Astrocyte (in vitro differentiated cells and primary cell): Measurements from ENCODE around the gene PTPRU. TPM values are rescaled to one million over a fixed set of nuclear protein-coding genes. Genes with fewer than 3 reads are reported as not detected.

ENCODE experiments used
- DNase-seq: peaks from one replicate; pipeline ENCODE4 v3.0.0-alpha.2; 2010; ENCODE audit warnings: low read depth
- FAIRE-seq: peaks from 2 replicates; lab custom pipeline; 2011; peaks lifted over from hg19 to GRCh38; lab: Jason Lieb, UNC
- H2AFZ ChIP-seq: 2 replicates; pipeline ENCODE4 v1.6.0; 2012; ENCODE audit warnings: low read depth, low read length, inconsistent platforms
- H3K27ac ChIP-seq: 2 replicates; pipeline ENCODE4 v1.5.1; 2011; ENCODE audit warnings: low read depth, low read length, inconsistent platforms
- H3K27me3 ChIP-seq: 2 replicates; pipeline ENCODE4 v1.6.0; 2011; ENCODE audit warnings: low read length, inconsistent platforms; ENCODE audit not compliant: insufficient read depth
- H3K36me3 ChIP-seq: 2 replicates; pipeline ENCODE4 v1.5.1; 2011; ENCODE audit warnings: low read length, inconsistent platforms; ENCODE audit not compliant: insufficient read depth
- H3K4me1 ChIP-seq: 2 replicates; pipeline ENCODE4 v1.5.1; 2011; ENCODE audit warnings: low read length, inconsistent platforms; ENCODE audit not compliant: insufficient read depth
- H3K4me2 ChIP-seq: 2 replicates; pipeline ENCODE4 v1.6.0; 2012; ENCODE audit warnings: low read length, inconsistent platforms
- H3K4me3 ChIP-seq: 2 replicates; pipeline ENCODE4 v1.5.1; 2011; ENCODE audit warnings: low read depth, mild to moderate bottlenecking, low read length, inconsistent platforms; ENCODE audit not compliant: insufficient read depth
- H3K79me2 ChIP-seq: 2 replicates; pipeline ENCODE4 v1.6.0; 2012; ENCODE audit warnings: mild to moderate bottlenecking, low read length, inconsistent platforms; ENCODE audit not compliant: insufficient read depth
- H3K9ac ChIP-seq: 2 replicates; pipeline ENCODE4 v1.6.0; 2012; ENCODE audit warnings: mild to moderate bottlenecking, low read length, inconsistent platforms
- H3K9me3 ChIP-seq: 2 replicates; pipeline ENCODE4 v1.5.1; 2012; ENCODE audit warnings: low read depth, mild to moderate bottlenecking, low read length, inconsistent platforms; ENCODE audit not compliant: insufficient read depth
- H4K20me1 ChIP-seq: 2 replicates; pipeline ENCODE4 v1.6.0; 2012; ENCODE audit warnings: low read length, inconsistent platforms; ENCODE audit not compliant: insufficient read depth
- H3K27ac Mint-ChIP-seq: one replicate; pipeline ENCODE4 v1.8.0; 2021; ENCODE audit warnings: mild to moderate bottlenecking, mixed read lengths; ENCODE audit not compliant: unreplicated experiment
- H3K27me3 Mint-ChIP-seq: one replicate; pipeline ENCODE4 v1.8.0; 2021; ENCODE audit warnings: low read depth, mixed read lengths; ENCODE audit not compliant: unreplicated experiment
- H3K36me3 Mint-ChIP-seq: one replicate; pipeline ENCODE4 v1.8.0; 2021; ENCODE audit warnings: low read depth, mixed read lengths; ENCODE audit not compliant: unreplicated experiment
- H3K4me1 Mint-ChIP-seq: one replicate; pipeline ENCODE4 v1.8.0; 2021; ENCODE audit warnings: low read depth, mixed read lengths; ENCODE audit not compliant: unreplicated experiment
- H3K4me3 Mint-ChIP-seq: one replicate; pipeline ENCODE4 v1.8.0; 2021; ENCODE audit warnings: mild to moderate bottlenecking, moderate library complexity, mixed read lengths; ENCODE audit not compliant: unreplicated experiment
- H3K9me3 Mint-ChIP-seq: one replicate; pipeline ENCODE4 v1.8.0; 2021; ENCODE audit warnings: mild to moderate bottlenecking, mixed read lengths; ENCODE audit not compliant: unreplicated experiment
- EZH2 ChIP-seq: IDR thresholded peaks from 2 replicates; pipeline ENCODE4 v1.6.1; 2012; ENCODE audit warnings: mild to moderate bottlenecking, low read length, inconsistent platforms; ENCODE audit not compliant: insufficient read depth
- total RNA-seq: library from RNA; stranded (reverse); gene quantifications from 2 replicates; pipeline ENCODE4 v1.2.1, GENCODE V29; 2021
- TF ChIP-seq, protein P1 (sequence below): IDR thresholded peaks from 2 replicates; pipeline ENCODE4 v1.5.1; 2011; ENCODE audit warnings: low read depth, mild to moderate bottlenecking, inconsistent platforms, low read length, moderate library complexity; ENCODE audit not compliant: insufficient read depth

The PTPRU gene
- total RNA-seq, 1 donor from 2014 or later, result 36.6 TPM

DNA sequence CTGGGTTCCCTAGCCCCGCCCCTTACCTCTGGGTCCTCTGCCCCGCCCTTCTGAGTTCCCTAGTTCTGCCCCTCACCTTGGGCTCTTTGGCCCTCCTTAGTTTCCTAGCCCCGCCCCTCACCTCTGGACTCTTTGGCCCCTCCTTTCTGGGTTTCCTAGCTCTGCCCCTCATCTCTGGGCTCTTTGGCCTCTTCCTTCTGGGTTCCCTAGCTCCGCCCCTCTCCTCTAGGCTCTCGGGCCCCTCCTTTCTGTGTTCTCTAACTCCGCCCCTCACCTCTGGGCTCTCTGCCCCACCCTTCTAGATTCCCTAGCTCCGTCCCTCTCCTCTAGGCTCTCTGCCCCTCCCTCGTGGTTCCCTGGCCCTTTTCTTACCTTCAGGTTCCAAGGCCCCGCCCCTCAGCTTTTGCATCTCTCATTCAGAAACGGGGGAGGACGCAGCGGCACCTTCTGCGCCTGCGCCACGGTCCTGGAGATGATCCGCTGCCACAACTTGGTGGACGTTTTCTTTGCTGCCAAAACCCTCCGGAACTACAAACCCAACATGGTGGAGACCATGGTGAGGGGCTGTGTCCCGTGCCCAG lies 88.5 kb downstream of the PTPRU start:
- Histone ChIP-seq H3K79me2 (no peaks in the 10 kb centered on the region), H2AFZ (no peak overlapping the region), H3K4me2 (no peak overlapping the region), H3K4me1 (no peaks in the 10 kb centered on the region), H3K36me3 (peaks cover 3% of the 10 kb centered on the region), H3K27ac (no peak overlapping the region), H3K4me3 (no peak overlapping the region), H3K9ac (no peak overlapping the region), H3K27me3 (no peaks in the 10 kb centered on the region), H4K20me1 (no peaks in the 10 kb centered on the region), H3K9me3 (no peaks in the 10 kb centered on the region)
- Mint-ChIP-seq H3K4me1 (no peaks in the 10 kb centered on the region), H3K27ac (no peak overlapping the region), H3K4me3 (no peak overlapping the region), H3K27me3 (peaks cover 8% of the 10 kb centered on the region), H3K36me3 (peaks cover 19% of the 10 kb centered on the region), H3K9me3 (no peaks in the 10 kb centered on the region)
- no peak for TF ChIP-seq EZH2
- TF ChIP-seq, protein P1, sequence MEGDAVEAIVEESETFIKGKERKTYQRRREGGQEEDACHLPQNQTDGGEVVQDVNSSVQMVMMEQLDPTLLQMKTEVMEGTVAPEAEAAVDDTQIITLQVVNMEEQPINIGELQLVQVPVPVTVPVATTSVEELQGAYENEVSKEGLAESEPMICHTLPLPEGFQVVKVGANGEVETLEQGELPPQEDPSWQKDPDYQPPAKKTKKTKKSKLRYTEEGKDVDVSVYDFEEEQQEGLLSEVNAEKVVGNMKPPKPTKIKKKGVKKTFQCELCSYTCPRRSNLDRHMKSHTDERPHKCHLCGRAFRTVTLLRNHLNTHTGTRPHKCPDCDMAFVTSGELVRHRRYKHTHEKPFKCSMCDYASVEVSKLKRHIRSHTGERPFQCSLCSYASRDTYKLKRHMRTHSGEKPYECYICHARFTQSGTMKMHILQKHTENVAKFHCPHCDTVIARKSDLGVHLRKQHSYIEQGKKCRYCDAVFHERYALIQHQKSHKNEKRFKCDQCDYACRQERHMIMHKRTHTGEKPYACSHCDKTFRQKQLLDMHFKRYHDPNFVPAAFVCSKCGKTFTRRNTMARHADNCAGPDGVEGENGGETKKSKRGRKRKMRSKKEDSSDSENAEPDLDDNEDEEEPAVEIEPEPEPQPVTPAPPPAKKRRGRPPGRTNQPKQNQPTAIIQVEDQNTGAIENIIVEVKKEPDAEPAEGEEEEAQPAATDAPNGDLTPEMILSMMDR, result no peak
- FAIRE-seq (no peak), DNase-seq (no peak)

DNA sequence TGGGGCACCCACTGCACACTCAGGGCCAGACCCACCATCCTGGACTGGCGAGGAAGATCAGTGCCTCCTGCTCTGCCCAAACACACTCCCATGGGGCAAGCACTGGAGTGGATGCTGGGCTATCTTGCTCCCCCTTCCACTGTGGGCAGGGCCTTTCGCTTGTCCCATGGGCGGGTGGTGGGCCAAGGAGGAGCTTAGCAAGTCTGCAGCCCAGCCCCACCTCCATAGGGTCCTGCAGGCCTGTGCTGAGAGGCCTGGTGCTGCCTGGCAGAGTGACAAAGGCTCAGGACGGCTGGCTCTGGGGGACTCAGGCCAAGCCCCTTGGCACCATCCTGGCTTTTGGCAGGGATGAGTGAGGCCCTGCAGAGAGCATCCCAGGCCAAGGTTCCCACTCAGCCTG lies 89.4 kb downstream of the PTPRU start:
- no peak for FAIRE-seq
- H3K27ac Mint-ChIP-seq, result no peak overlapping the region
- Histone ChIP-seq H4K20me1 (no peaks in the 10 kb centered on the region), H3K27ac (no peak overlapping the region), H3K4me1 (no peaks in the 10 kb centered on the region), H2AFZ (no peak overlapping the region), H3K36me3 (peaks cover 3% of the 10 kb centered on the region), H3K9me3 (no peaks in the 10 kb centered on the region), H3K9ac (no peak overlapping the region), H3K79me2 (no peaks in the 10 kb centered on the region), H3K4me3 (no peak overlapping the region), H3K4me2 (no peak overlapping the region), H3K27me3 (no peaks in the 10 kb centered on the region)
- peaks cover 8% of the 10 kb centered on the region for H3K27me3 Mint-ChIP-seq
- TF ChIP-seq, protein P1, result no peak
- no peak for TF ChIP-seq EZH2
- no peak for DNase-seq
- H3K4me3 Mint-ChIP-seq, result no peak overlapping the region
- H3K36me3 Mint-ChIP-seq, result peaks cover 19% of the 10 kb centered on the region
- H3K9me3 Mint-ChIP-seq, result no peaks in the 10 kb centered on the region
- no peaks in the 10 kb centered on the region for H3K4me1 Mint-ChIP-seq

DNA sequence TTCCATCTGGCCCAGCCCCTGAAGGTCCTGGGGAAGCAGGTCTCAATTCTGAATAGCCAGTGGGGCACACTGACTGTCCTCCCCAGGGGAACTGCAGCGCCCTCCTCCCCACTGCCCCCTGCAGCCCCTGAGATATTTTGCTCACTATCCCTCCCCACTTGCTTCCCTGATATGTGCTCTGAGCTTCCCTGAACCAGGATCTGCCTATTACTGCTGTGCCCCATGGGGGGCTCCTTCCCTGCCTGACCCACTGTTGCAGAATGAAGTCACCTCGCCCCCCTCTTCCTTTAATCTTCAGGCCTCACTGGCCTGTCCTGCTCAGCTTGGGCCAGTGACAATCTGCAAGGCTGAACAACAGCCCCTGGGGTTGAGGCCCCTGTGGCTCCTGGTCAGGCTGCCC lies 89.8 kb downstream of the PTPRU start:
- H3K27me3 ChIP-seq, result no peaks in the 10 kb centered on the region
- no peaks in the 10 kb centered on the region for H3K9me3 Mint-ChIP-seq
- no peak overlapping the region for H3K4me3 ChIP-seq
- no peaks in the 10 kb centered on the region for H3K9me3 ChIP-seq
- DNase-seq (no peak), FAIRE-seq (no peak)
- no peak overlapping the region for H3K4me2 ChIP-seq
- H3K79me2 ChIP-seq, result no peaks in the 10 kb centered on the region
- H3K36me3 Mint-ChIP-seq, result peaks cover 19% of the 10 kb centered on the region
- peaks cover 3% of the 10 kb centered on the region for H3K36me3 ChIP-seq
- H3K27ac ChIP-seq, result no peak overlapping the region
- H3K9ac ChIP-seq, result no peak overlapping the region
- H4K20me1 ChIP-seq, result no peaks in the 10 kb centered on the region
- no peak overlapping the region for H3K4me3 Mint-ChIP-seq
- H3K27me3 Mint-ChIP-seq, result peaks cover 8% of the 10 kb centered on the region
- H3K4me1 ChIP-seq, result no peaks in the 10 kb centered on the region
- no peak overlapping the region for H2AFZ ChIP-seq
- no peaks in the 10 kb centered on the region for H3K4me1 Mint-ChIP-seq
- H3K27ac Mint-ChIP-seq, result no peak overlapping the region
- TF ChIP-seq, protein P1, result no peak
- TF ChIP-seq EZH2, result no peak
